ENCODE measurements around the gene PECR.
A peak's percentile ranks its signal among the peaks of the same experiment; 100 is the strongest.
"Not testable (repeated sequence)": the region's sequence is repeated elsewhere in the genome, so short reads cannot be mapped to it uniquely, and the experiment has no call there.

Gene PECR

GRCh38 chr2:216086207-216086893 is 4.7 kb upstream of the PECR start:
- TF ChIP-seq CTCF (conservative IDR thresholded peaks at IDR 0.05) = no peak
- no peak for TF ChIP-seq ZFX (IDR thresholded peaks at IDR 0.05)
- H3K27ac ChIP-seq = no peak overlapping the region

- no peak overlapping the region for H3K27ac ChIP-seq
- TF ChIP-seq ZFX (IDR thresholded peaks at IDR 0.05) = no peak
- TF ChIP-seq CTCF (conservative IDR thresholded peaks at IDR 0.05) = no peak
Measured at GRCh38 chr2:216084547-216084946, 2.9 kb upstream of the PECR start.

- TF ChIP-seq CTCF (conservative IDR thresholded peaks at IDR 0.05) (no peak), ZFX (IDR thresholded peaks at IDR 0.05) (no peak)
- no peak overlapping the region for H3K27ac ChIP-seq
Measured at GRCh38 chr2:216083464-216084281, 2.1 kb upstream of the PECR start.

GRCh38 chr2:216082805-216083204 is 1.2 kb upstream of the PECR start:
- TF ChIP-seq ZFX (IDR thresholded peaks at IDR 0.05) (no peak), CTCF (conservative IDR thresholded peaks at IDR 0.05) (no peak)
- H3K27ac ChIP-seq = no peak overlapping the region

GRCh38 chr2:216082117-216082711 is 605 bp upstream of the PECR start:
- peak overlapping the region; percentile 73; the same call in 1 of the 2 replicates for H3K27ac ChIP-seq
- TF ChIP-seq CTCF (conservative IDR thresholded peaks at IDR 0.05) (no peak), ZFX (IDR thresholded peaks at IDR 0.05) (no peak)

- TF ChIP-seq CTCF (conservative IDR thresholded peaks at IDR 0.05) = no peak
- no peak for TF ChIP-seq ZFX (IDR thresholded peaks at IDR 0.05)
- peak overlapping the region; percentile 73 for H3K27ac ChIP-seq
Measured at GRCh38 chr2:216081012-216081411, 597 bp downstream of the PECR start.

- not testable (repeated sequence) for H3K27ac ChIP-seq
Measured at GRCh38 chr2:216080048-216080447, 1.6 kb downstream of the PECR start.

Data from C4-2B (cell line).